Middle frontal gyrus (tissue), 1 donor: ENCODE data around the gene DHX30.

ENCODE experiments used
- DNase-seq: peaks from one replicate; pipeline ENCODE4 v3.0.0-alpha.2; 2015; ENCODE audit warnings: low spot score; ENCODE audit errors: extremely low spot score

The DHX30 gene

DNA sequence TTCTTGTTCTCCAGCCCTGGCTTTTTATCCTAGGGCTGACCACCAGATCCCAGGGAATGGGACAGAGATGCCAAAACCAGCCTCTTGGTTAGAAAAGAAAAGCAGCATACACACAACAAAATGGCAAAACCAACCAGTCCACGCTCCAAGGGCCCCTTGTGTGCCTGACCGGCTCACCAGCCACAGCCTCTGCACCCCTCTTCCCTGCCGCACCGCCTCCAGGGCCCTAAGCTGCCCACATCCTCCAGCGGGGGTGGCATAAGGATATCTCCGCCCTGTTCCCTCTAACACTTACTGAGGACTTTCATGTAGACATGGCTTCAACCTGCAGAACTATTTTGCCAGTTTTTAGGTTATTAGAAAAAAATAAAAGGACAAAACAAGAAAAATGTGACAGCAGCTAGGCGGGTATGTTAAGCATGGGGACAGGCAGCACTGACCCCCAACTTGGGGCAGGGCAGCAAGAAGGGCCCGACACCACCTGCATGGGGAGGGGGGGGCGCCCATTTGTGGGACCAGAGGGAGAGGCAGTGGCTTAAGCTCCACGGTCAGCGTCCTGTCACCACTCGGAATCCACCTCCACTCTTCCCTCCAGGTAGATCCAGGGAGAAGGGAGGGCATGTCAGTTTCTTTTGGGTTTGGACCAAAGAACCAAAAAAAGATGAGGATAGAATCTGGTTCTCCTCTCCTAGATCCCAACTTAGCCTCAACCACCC lies 49.1 kb downstream of the DHX30 start:
- DNase-seq: no peak

DNA sequence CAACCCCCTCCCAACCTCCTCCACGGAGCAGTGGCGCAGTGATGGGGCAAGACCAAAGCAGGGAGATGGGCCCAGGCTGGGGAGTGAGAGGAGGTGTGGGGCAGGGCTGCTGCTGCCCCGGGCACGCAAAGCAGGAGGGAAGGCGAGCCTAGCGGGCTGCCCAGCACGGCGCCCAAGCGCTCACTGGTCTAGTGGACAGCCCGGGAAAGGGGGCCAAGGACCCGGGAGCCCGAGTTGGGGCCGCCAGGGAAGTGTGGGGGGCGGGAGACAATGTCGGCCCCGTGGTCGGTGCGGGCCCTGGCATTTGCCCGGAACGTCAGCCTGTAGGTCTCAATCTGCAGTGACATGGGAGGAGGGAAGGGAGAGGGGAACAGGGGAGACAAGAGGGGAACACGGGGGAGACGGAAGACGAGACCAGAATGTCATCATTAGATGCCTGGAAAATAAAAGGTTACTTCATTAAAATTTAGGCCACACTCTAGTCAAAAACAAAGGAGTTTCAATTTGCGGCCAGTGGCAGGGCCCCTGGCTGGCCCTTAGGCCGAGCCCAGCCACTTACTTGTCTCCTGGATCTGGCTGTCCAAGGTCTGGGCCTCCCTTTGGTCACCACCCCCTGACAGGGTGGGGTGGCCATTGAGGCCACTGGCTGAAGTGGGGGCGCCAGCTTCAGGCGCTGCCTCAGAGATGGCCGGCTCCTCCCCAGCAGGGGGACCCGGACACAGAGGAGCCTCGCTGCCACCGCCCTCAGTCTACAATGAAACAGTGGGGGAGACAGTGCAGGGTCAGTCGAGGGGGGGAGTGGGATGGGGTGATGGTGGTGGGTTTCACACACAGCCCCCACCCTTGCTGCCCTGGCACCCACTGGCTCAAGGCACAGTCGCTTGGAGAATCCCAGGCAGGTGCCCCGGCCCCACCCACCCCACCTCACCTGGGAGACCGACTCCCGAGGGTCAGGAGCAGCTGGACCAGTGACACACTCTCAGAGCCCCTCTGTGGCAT lies 50.0 kb downstream of the DHX30 start:
- no peak for DNase-seq

DNA sequence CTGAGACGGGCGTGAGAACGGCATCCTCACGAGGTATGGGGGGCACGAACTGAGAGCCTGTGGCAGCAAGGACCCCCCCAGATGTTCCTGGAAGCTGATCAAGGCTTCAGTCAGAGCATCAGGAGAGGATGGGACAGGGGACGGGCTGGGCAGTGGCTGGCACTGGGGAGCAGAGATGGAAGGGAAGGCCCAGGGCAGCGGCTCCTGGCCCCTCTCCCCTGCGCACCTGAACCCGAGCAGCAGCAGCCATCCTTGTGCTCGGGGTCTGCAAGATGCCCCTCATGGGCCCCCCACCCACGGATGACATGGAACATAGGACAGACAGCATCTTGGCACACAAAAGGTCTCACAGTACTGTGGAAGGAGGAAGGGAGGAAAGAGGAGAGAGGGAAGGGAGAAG lies 51.3 kb downstream of the DHX30 start:
- DNase-seq: no peak

DNA sequence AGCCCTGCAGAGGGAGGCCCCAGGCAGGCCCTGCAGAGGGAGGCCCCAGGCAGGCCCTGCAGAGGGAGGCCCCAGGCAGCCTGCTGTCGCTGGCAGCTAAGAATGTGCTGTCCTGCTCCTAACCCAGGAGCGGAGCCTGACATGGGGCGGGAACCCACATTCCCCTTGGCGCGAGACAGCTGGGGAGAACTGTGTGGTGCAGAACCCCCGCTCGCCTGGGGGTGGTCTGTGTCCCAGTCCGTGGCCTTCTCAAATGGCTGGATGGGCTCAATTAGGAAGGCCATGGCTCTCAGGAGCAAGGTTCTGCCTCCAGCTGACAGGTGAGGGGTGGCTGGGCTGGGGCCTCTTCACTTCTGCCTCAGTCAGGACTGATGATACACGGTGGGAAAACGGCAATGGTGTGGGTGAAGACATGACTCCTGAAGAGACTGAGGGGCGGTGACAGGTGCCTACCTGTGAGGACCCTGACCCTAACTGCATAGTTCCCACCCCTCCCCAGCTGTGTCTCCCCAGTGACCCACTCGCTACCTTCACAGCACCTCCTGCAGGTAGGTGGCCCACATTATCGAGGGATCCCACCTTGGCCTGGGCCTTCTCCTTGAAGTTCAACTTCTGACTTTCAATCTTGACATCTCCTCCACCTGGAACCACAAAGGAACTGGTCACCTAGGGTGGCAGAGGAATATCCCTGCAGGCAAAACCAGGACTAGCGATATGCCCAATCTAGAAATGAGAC lies 52.0 kb downstream of the DHX30 start:
- DNase-seq: no peak

DNA sequence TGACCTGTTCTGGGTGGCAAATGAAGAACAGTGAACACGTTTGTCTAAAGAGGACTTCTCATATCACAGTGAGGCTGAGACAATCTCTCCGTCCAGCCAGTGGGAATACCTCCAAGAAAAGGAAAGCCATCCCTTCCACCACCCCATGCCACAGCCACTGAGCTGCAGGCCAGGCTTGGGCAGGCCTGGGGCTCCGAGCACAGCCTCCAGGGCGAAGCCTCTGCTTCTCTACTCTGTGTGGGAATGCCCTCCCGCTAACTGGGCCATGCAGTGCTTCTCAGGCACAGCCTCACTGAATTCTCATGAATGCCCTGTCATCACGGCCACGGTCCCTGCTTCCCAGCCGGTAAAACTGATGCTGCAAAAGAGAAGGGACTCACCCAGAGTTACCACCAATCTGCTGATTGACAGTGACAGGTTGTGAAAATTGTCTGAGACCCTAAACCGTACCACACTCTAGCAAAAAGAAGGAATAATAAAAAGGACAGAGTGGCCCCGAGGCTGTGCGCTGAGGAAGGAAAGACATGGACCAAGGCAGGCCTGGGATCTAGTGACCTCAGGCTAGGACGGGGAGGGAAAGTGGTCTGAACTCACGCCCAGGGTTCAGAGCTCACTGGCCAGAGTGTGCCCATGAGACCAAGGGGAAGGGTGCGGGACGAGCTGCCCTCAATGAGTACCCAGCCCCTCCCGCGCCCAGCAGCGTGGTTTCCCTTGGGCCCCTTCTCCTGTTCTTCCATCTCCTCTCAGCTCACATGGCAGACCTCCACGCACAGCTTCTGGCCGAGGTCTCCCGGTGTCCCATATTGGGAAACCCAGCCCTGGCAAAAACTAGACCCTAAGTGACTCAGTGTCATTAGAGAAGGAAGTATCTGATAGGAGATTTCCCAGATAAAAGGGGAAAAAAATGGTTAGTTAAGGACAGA lies 52.8 kb downstream of the DHX30 start:
- DNase-seq: no peak

DNA sequence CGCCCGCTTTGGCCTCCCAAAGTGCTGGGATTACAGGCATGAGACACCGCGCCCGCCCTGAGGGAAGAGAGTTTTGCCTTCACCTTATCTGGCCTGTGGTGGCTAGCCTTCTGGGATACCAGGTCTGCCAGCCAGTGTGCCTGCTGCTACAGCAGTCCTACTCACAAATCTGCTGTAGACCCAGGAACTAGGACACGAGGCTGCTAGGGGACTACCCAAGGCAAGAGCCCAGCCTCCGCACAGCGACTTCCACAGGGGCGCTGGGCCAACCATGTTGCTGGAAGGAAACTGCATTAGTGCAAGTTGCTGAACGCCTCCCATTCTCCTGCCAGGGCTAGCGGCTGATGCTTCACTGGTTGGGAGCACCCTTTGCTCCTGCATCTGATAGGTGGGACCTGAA lies 53.7 kb downstream of the DHX30 start:
- DNase-seq: no peak

DNA sequence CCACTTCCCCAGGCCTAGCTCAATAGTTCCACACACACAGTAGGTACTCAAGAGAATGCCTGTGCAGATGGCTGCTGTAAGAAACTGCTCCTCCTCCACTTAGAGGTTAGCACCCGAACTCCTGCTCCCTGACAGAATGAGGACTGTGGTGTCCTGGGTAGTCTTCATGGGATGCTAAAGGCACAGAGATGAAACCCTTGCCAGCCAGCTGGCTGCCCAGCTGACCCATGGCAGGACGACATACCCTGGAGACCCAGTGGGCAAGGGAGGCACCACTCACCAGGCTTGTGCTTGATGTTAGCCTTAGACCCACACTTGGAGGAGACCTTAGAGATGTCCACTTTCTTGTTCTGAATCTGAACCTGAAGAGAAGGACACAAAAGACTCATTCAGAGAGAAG lies 54.2 kb downstream of the DHX30 start:
- DNase-seq: no peak

DNA sequence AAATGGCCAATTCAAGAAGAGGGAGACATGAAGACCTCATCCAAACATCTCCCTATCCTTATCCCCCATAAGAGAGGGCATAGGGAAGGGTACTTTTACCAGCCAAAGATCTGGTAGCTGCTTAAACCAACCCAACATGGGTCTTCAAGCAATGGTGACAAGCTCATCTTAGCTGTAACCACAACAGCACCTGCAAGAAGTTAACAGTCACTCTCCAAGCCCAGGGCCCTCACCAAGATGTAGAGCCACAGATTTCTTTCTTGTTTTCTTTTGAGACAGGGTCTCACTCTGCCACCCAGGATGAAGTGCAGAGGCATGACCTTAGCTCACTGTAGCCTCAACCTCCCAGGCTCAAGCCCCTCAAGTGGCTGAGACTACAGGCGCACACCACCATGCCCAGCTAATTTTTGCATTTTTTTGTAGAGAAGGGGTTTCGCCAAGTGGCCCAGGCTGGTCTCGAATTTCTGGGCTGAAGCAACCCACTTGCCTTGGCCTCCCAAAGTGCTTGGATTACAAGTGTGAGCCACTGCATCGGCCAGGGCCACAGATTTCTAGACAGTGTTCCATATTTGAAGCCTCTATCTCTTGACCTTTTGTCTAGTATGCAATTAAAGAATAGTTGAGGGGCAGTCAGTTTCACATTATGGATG lies 57.1 kb downstream of the DHX30 start:
- no peak for DNase-seq

DNA sequence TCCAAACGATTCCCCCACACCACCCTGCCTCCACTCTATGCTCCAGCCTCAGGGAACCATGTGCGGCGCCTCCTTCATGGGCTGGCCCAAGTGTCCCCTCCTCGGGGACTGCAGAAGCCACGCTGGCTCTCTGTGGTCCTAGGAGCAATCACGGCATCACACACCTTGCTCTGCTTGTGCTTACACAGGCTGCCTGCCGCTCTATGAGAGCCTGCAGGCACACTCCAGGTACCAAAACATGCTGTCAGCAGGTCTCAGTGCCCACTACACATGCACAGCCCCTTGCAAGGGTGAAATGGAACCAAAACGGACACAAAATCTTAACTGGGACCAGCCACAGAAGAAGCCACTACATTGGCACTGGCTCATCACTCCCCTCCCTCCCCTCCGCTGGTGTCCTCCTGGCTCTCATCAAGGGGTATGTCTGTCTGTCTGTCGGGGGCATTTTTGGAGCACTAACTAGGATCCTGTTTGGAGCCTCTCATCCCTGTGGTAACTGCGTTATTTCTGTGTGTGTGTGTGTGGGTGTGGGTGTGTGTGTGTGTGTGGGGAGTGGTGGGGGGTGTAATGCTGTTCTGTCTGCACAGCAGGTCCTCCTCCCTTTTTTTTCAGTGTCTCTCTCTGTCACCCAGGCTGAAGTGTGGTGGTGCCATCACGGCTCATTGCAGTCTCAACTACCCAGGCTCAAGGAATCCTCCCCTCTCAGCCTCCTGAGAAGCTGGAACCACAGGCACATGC lies 60.6 kb downstream of the DHX30 start:
- DNase-seq: no peak

DNA sequence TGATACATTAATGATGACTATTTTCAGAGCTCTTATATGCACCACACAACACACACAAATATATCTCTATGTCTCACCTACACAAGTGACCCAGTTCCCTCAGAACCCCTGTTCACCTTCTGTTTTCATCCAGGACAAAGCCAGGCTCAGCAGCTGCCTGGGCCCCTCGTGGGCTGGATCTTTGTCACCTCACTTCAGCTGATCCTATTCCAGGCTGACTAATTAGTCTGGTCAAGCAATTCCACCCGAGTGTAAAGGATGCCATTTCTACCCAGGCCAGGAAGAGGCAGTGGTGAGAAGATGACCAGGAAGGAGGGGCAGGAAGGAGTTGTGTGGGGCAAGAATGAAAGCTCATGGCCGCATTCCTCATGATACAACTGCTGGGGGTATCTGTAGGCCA lies 62.3 kb downstream of the DHX30 start:
- no peak for DNase-seq

DNA sequence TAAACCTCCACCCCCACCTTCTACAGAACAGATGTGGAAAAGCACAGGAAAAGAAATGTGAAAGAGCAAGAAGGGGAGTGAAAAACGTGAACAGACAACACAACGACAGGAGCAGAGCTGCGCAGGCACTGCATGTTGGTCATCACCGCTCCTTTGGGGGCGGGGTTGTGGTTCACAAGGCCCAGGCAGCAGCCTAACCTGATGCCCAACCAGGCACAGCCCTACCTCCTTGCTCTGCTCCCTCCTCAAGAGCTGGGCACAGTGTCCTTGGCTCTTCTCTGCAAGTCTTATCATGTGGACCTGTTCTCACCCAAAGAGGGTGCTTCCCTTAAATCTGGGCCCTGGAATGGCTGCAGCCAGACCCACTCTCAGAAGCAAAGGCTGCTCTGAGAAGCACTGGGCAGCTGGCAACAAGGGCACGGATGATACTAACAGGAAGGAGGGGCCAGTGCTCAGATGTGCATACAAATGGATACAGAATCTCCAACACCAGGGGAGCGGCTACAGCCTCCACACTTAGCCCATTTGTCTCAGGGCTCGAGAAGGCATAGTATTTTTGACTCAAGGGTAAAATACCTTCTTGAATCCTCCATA lies 64.6 kb downstream of the DHX30 start:
- no peak for DNase-seq

DNA sequence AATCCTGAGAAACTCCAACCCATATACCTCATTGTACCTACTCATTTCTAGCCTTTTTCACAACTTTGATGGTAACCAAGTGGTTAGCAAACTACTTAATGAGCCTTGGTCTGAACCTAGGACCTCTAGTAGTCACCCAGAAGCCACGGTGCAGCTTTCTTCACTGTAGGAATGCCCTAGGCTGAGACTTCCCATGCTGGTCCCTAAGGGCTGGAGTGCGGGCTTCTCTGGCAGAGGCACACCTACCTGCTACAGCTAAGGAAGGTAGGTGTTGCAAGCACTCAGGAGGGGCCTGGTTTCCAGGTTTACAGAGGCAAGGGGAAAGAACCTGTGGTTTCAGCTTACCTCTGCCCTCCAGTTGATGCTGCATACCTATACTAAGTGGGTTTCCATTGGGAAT lies 65.4 kb downstream of the DHX30 start:
- no peak for DNase-seq

DNA sequence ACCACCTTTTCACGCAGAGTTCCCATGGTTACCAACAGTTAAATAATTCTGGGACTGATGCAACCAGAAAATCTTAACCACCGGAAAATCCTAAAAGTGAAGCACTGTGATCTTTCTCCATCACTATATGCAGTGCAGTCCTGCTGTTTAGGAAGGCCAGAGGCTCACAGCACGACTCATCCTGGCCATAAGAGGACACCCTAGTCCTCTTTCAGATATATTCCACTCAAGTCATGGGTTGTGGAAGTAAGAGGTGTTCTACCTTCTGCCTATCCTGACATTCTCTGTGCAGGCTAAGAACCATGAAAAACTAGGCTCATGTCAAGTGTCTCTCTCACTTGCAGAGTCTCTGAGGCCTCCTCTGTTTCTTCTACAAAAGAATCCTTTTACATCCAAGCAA lies 67.2 kb downstream of the DHX30 start:
- DNase-seq: no peak

DNA sequence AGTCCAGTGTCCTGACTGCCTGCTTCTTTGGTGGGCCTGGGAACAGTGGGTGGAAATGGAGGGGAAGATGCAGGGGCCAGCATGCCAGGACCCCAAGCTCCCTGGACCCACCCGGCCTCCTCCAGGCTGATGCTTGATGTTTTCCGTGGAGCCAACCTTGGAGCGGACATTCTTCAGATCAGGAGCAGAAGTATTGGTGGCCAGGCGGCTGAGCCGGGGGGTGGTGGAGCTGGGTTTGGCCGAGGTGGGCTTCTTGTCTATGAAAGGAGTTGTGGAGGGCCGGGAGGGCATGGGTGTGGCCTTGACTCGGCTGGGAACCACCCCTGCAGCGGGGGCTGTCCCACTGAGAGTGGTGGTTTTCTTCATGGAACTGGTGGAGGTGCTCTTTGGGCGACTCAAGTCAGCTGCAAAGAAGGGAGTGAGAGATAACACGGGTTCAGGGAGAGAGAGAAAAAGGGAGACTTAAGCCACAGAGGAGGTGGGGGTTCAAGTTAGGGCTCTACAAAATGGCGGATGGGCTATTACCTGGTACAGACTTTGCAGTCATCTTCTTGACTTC lies 67.8 kb downstream of the DHX30 start:
- DNase-seq: no peak

DNA sequence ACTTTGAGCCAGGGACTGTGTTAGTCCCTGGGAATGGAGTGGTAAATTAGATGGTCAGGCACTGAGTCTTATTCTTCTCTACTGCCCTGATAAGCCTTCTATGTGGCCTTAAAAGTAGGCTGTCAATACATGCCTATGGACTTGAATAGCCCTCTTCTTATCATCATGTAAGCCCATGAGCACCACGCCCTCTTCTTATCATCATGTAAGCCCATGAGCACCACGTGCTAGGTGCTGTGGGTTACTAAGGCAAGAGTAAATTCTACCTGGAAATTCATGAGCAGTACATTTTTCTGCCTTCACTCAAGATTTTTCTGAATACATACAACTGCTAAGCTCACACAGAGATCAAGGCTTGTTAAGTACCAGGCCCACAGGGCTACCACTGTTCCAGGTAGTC lies 68.5 kb downstream of the DHX30 start:
- no peak for DNase-seq

DNA sequence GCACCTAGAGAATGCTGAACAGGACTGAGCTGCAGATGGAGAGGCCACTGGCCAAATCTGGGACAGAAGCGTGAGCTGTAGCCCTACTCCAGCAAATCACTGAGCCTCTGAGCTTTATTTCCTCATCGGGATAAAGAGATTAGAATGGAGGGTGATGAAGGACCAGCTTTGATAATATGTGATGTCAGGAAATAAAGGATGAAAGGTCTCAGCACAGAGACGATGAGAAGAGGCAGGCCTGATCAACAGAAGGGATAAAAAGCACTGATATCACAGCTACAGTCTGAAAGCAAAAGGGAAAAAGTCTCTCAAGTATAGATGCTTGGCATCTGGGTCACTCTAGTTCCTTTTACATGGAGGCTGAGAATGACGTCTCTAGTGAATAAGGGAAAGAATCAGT lies 70.0 kb downstream of the DHX30 start:
- no peak for DNase-seq

DNA sequence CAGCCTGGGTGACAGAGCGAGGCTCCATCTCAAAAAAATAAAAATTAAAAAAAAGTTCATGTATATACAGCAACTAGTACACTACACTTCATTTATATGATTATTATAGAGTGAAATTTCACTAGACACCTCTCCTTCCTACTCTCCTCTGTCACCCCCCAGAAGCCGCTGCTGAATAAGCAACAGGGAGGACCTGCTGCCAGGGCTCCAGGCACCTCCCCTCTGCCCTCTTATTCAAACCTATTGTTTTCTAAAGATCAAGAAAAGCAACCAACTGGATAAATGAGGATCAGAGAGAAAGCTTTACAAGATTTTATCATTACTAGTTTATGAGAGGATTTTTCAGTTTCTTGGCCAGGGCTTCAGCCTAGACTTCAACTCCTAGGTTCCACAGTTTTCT lies 71.5 kb downstream of the DHX30 start:
- DNase-seq: no peak

DNA sequence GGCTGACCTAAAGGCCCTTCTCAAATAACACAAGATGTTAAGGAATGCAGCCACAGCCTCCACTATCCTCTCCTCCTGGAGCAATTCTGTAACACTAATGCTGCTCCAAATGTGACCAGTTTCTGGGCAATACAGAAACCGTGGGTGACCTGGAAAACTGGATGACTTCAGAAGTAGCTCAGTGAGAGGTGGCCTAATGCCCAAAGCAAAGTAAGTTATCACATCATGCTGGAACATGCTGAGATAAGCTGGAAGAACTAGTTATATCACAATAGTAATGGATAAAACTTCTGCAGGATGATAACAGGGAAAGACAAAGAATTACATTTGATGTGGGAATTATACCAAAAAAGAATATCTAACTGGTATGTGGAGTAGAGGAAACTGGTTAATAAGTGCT lies 72.0 kb downstream of the DHX30 start:
- DNase-seq: no peak

DNA sequence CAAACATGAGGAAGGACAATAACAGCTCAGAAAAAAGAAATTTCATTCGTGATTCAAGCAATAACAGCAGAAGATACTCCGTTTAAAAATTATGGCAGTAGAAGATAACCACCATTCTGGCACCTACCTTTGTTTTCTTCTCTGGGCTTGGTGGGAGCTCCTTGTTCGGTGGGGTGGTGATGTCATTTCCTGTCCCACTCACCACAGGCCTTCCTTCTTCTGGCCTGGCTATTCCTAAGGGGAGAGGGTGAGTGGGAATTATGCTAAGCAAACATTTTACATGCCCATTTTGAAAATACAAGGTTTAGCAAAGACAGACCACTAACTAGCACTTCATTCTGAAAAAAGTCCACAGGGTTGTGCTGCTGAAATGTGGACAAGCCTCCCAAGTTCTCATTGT lies 74.4 kb downstream of the DHX30 start:
- no peak for DNase-seq
